ENCODE results near the gene GNG12.

DNA sequence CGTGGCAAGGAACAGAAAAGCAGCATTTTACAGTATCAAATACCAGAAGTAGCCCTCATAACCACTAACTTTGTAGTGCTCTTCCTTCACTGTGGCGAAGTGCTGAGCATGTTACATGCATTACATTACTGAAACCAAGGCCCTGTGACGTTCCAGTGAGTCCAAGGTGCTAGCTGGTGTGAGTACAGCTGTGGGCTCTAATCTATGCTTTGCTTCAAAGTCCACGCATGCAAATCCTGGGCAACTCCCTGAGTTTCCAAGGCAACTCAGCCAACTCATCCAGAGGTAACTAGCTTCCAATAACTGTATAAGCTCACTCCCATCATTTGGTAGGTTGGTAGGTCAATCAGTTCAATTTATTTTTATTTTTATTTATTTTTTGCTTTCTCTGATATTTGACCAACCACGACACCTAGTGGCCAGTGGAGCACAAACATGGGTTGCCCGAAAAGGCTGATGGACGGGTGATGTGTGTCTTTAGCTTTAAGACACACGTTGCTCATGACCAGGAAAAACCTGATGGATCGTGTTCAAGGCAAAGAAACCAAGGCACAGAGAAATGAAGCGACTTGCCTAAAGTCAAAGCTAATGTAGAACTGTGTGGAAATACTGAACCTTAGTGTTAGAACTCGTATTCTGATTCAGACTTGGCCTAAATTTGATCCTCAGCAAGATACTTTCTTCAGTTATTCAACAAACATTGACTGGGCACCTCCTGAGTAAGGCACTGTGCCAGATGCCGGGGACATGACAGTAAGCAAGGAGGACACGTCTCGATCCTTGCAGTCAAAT is 73.0 kb downstream of the GNG12 start:
- TF ChIP-seq, protein P1, sequence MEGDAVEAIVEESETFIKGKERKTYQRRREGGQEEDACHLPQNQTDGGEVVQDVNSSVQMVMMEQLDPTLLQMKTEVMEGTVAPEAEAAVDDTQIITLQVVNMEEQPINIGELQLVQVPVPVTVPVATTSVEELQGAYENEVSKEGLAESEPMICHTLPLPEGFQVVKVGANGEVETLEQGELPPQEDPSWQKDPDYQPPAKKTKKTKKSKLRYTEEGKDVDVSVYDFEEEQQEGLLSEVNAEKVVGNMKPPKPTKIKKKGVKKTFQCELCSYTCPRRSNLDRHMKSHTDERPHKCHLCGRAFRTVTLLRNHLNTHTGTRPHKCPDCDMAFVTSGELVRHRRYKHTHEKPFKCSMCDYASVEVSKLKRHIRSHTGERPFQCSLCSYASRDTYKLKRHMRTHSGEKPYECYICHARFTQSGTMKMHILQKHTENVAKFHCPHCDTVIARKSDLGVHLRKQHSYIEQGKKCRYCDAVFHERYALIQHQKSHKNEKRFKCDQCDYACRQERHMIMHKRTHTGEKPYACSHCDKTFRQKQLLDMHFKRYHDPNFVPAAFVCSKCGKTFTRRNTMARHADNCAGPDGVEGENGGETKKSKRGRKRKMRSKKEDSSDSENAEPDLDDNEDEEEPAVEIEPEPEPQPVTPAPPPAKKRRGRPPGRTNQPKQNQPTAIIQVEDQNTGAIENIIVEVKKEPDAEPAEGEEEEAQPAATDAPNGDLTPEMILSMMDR (IDR thresholded peaks at IDR 0.05 in 4 of 5, conservative IDR thresholded peaks at IDR 0.05 in 1 of 5), result peak; percentile 85 to 93 (median 89)
- TF ChIP-seq POLR2A (IDR thresholded peaks at IDR 0.05), result no peak
